GM12878 (cell line): Measurements from ENCODE around the gene CYTH2. TPM values are rescaled to one million over a fixed set of nuclear protein-coding genes. Genes with fewer than 3 reads are reported as not detected.

ENCODE experiments used
- ATAC-seq: fragments of 200-7000 bp; cut with Tn5 transposase; 3 replicates; pipeline ENCODE4 v1.9.1; 2020; ENCODE audit warnings: mild to moderate bottlenecking, moderate library complexity
- BruUV-seq: library from RNA; stranded (reverse); fragments of 400-500 nt; replicated peaks from 2 replicates; lab custom pipeline; 2021; lab: Mats Ljungman, UMichigan
- CTCF ChIA-PET: fragments of 300-600 bp; sonication (Branson Sonifier 250); formaldehyde crosslinking; extraction: SDS; loops from one replicate; lab custom pipeline; 2021; ENCODE audit warnings: inconsistent platforms; lab: Yijun Ruan, JAX
- POLR2A ChIA-PET: fragments of 350-600 bp; formaldehyde crosslinking; extraction: SDS; loops from one replicate; lab custom pipeline; 2021; ENCODE audit warnings: inconsistent platforms; lab: Charles Lee
- RAD21 ChIA-PET: fragments of 300-600 bp; sonication (Branson Sonifier 250); formaldehyde crosslinking; loops from one replicate; lab custom pipeline; 2023; ENCODE audit warnings: antibody characterized with exemption; ENCODE audit not compliant: unreplicated experiment; lab: Charles Lee
- SMC1A ChIA-PET: fragments of 300-600 bp; sonication (Branson Sonifier 250); formaldehyde crosslinking; loops from one replicate; lab custom pipeline; 2023; ENCODE audit not compliant: unreplicated experiment, uncharacterized antibody; lab: Charles Lee
- DNase-seq: peaks from one replicate; pipeline ENCODE4 v3.0.0-alpha.2; 2011; ENCODE audit warnings: low read depth, low spot score
- FAIRE-seq: peaks from 3 replicates; lab custom pipeline; 2011; peaks lifted over from hg19 to GRCh38; lab: Jason Lieb, UNC
- H2AFZ ChIP-seq: 2 replicates; pipeline ENCODE4 v1.6.0; 2011; ENCODE audit warnings: low read depth, low read length, control low read depth; ENCODE audit not compliant: control insufficient read depth
- H3K27ac ChIP-seq: 2 replicates; pipeline ENCODE4 v1.5.1; 2011; ENCODE audit warnings: control low read depth; ENCODE audit not compliant: control insufficient read depth, insufficient read depth
- H3K27me3 ChIP-seq, 2 experiments: replicated peaks in 1 of 2; 2 replicates each; pipeline versions ENCODE4 v1.6.0 to v1.6.1; 2011; ENCODE audit warnings: low read length in 1 of 2; ENCODE audit not compliant: control insufficient read depth in 2 of 2, insufficient read depth in 2 of 2
- H3K36me3 ChIP-seq, 2 experiments: 2 replicates each; pipeline ENCODE4 v1.5.1; 2011; ENCODE audit warnings: low read length in 1 of 2; ENCODE audit not compliant: control insufficient read depth in 2 of 2, insufficient read depth in 2 of 2
- H3K4me1 ChIP-seq: 2 replicates; pipeline ENCODE4 v1.6.1; 2011; ENCODE audit warnings: mild to moderate bottlenecking, low read length, moderate library complexity, mixed read lengths; ENCODE audit not compliant: control insufficient read depth, insufficient read depth
- H3K4me2 ChIP-seq: 2 replicates; pipeline ENCODE4 v1.6.0; 2011; ENCODE audit warnings: control low read depth; ENCODE audit not compliant: control insufficient read depth, insufficient read depth
- H3K4me3 ChIP-seq: fragments of 200-600 bp; sonication (generic); 2 replicates; pipeline ENCODE4 v1.5.1; 2016
- H3K79me2 ChIP-seq: 2 replicates; pipeline ENCODE4 v1.6.0; 2011; ENCODE audit warnings: low read length; ENCODE audit not compliant: control insufficient read depth, insufficient read depth
- H3K9ac ChIP-seq: 2 replicates; pipeline ENCODE4 v1.8.0; 2011; ENCODE audit warnings: low read length, control low read depth, mixed read lengths; ENCODE audit not compliant: control insufficient read depth, insufficient read depth
- H3K9me3 ChIP-seq: replicated peaks from 3 replicates; pipeline ENCODE4 v1.5.1; 2011; ENCODE audit warnings: mild to moderate bottlenecking, low read length; ENCODE audit not compliant: control insufficient read depth, insufficient read depth
- H4K20me1 ChIP-seq: 2 replicates; pipeline ENCODE4 v1.6.0; 2011; ENCODE audit not compliant: control insufficient read depth, insufficient read depth
- EGR1 ChIP-seq, 2 experiments: IDR thresholded peaks; 1 replicate in 1 of 2; 2 replicates in 1 of 2; pipeline ENCODE4 v1.6.1; 2011 to 2012; ENCODE audit warnings: low read depth in 2 of 2, low read length in 2 of 2, borderline replicate concordance in 1 of 2, mild to moderate bottlenecking in 1 of 2, moderate library complexity in 1 of 2
- HCFC1 ChIP-seq: fragments of 150-350 bp; IDR thresholded peaks from 2 replicates; pipeline ENCODE4 v1.6.1; 2014; ENCODE audit warnings: low read length
- HDGF ChIP-seq: fragments of 450-650 bp; IDR thresholded peaks from 2 replicates; pipeline ENCODE4 v1.6.1; 2016; ENCODE audit warnings: antibody characterized with exemption
- MXI1 ChIP-seq: fragments of 150-350 bp; IDR thresholded peaks from 2 replicates; pipeline ENCODE4 v1.6.1; 2011; ENCODE audit warnings: low read depth, mild to moderate bottlenecking, inconsistent platforms, low read length, improper control_type of control experiment
- POLR2AphosphoS2 ChIP-seq: IDR thresholded peaks from 2 replicates; pipeline ENCODE4 v1.6.1; 2011; ENCODE audit warnings: low read depth, mild to moderate bottlenecking, low read length, improper control_type of control experiment, moderate library complexity
- SREBF1 ChIP-seq: IDR thresholded peaks from 2 replicates; pipeline ENCODE4 v1.6.1; 2012; ENCODE audit warnings: mild to moderate bottlenecking, low read length
- ZNF217 ChIP-seq: fragments of 450-650 bp; IDR thresholded peaks from 2 replicates; pipeline ENCODE4 v1.6.1; 2017; ENCODE audit warnings: antibody characterized with exemption, mild to moderate bottlenecking
- WGBS: methylation state at CpG from one replicate; pipeline ENCODE4 v1.1.6; 2016; ENCODE audit warnings: low lambda C conversion rate; ENCODE audit not compliant: insufficient replicate concordance, insufficient coverage; ENCODE audit errors: missing lambda C conversion rate; 5-methylcytosine and 5-hydroxymethylcytosine counted together
- in situ Hi-C: fragments of 300-500 bp; cut with MboI; formaldehyde crosslinking; loops from 9 replicates; pipeline ENCODE4 v1.14.3; 2018; ENCODE audit warnings: mixed read lengths
- intact Hi-C: fragments of 100-400 bp; cut with micrococcal nuclease; formaldehyde crosslinking; loops from one replicate; pipeline ENCODE4 v1.14.2; 2022; ENCODE audit not compliant: unreplicated experiment
- polyA plus RNA-seq, 11 experiments: library from polyadenylated mRNA; depleted of rRNA in 4 of 11; unstranded in 6 of 11; stranded (reverse) in 5 of 11; fragments of >200 nt; fragmentation: Nextera tagmentation in 4 of 11; fragmentation: Illumina TruSeq in 1 of 11; extraction: Ambion mirVana in 4 of 11; extraction: Trizol in 1 of 11; gene quantifications; 1 replicate in 1 of 11; 2 replicates in 10 of 11; pipeline versions ENCODE4 v1.2.1 to v1.2.3, GENCODE V29; 2011 to 2016; ENCODE audit warnings: inconsistent platforms in 2 of 11, missing spikeins in 2 of 11, low read depth in 1 of 11
- total RNA-seq, 4 experiments: library from RNA; depleted of rRNA in 3 of 4; stranded (reverse); fragments of >200 nt in 3 of 4; fragmentation: Illumina TruSeq in 1 of 4; extraction: Trizol in 1 of 4; gene quantifications; 2 replicates each; pipeline versions ENCODE4 v1.2.1 to v1.2.3, GENCODE V29; 2013 to 2021

CYTH2 gene
- total and polyA plus RNA-seq, 10 of the 15 experiments (the other 5 are each of a cell fraction or from before 2014, with no cell fraction given), result 1.3 to 31.9 (median 22.2) TPM

DNA sequence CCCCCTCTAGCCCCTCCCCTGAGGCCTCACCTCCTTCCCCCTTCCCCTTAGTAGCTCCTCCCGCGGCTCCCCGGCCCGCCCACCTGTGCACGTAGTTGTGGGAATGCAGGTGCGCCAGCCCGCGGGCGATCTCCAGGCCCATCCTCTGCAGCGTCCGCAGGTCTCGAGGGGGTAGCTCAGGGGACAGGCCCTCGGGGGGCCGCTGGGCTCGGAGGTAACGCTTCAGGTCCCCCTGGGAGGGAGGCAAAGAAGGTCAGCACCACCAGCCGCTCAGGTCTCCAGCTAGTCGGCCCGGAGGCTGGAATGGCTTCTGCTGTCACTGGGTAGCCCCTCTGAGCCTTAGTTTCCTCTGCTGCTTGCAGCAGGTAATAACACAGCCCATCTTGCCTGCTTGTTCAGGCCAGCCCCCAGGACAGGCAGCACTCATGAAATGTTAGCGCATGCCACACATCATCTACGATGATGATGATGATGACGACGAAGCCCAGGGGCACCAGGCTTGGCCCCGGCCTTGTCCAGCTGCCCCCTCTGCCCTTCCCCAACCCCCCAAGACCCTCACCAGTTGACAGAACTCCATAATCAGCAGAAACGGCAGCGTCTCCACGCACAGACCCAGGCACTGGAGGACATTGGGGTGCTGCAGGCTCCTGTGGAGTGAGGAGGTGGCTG, 33.3 kb downstream of the CYTH2 start:
- ChIA-PET CTCF (interaction anchor here (0.7 to 1.0 kb wide), 3 partner anchors 13 to 111 kb away, joined by 3 to 7 read pairs (median 6); partner anchors contain the start of gene KDELR1), POLR2A (interaction anchor here (0.5 to 0.6 kb wide), 4 partner anchors 48 to 908 kb away, joined by 3 to 6 read pairs (median 3); no protein-coding TSS in a partner anchor), SMC1A (interaction anchor here (0.8 to 0.9 kb wide), 3 partner anchors 9 to 82 kb away, joined by 3 read pairs; no protein-coding TSS in a partner anchor), RAD21 (interaction anchor here (0.8 to 1.2 kb wide), 4 partner anchors 12 to 169 kb away, joined by 3 to 7 read pairs (median 3); no protein-coding TSS in a partner anchor)
- ATAC-seq (peak; percentile 22; the same call in 1 of the 3 replicates), DNase-seq (no peak), FAIRE-seq (no peak)
- WGBS, result 33% methylated on average over 23 of the region's 27 CpGs
- no peak overlapping the region for H3K27ac ChIP-seq
- H4K20me1 ChIP-seq, result no peaks in the 10 kb centered on the region
- TF ChIP-seq MXI1, result no peak
- no peak for TF ChIP-seq POLR2AphosphoS2
- peak in 1 of 2 experiments; percentile 32; a peak in 1 of 3 replicates for TF ChIP-seq EGR1 (IDR thresholded peaks at IDR 0.05; ENCODE audit: borderline replicate concordance in 1 of 2, low read depth in 2 of 2, low read length in 2 of 2)
- no peak for TF ChIP-seq SREBF1
- TF ChIP-seq HCFC1, result no peak
- no peak for TF ChIP-seq ZNF217
- TF ChIP-seq HDGF, result 0 out of 2 replicates have a peak, but pooled peaks have one; percentile 5
- no peak overlapping the region for H3K9ac ChIP-seq
- no peak overlapping the region for H3K4me3 ChIP-seq
- no peaks in the 10 kb centered on the region for H3K9me3 ChIP-seq
- intact Hi-C loops (no loop called here), in situ Hi-C loops (no loop called here)
- H3K79me2 ChIP-seq, result no peaks in the 10 kb centered on the region
- no peaks in the 10 kb centered on the region for H3K27me3 ChIP-seq
- H2AFZ ChIP-seq, result peak overlapping the region; percentile 64
- H3K36me3 ChIP-seq, result no peaks in the 10 kb centered on the region
- no TSS peak for BruUV-seq
- peaks cover 4% of the 10 kb centered on the region; the same call in 1 of the 2 replicates for H3K4me1 ChIP-seq
- H3K4me2 ChIP-seq, result peak overlapping the region; percentile 26; the same call in 1 of the 2 replicates
